Measurements from ENCODE around the gene SLC9C1.

The SLC9C1 gene

DNA sequence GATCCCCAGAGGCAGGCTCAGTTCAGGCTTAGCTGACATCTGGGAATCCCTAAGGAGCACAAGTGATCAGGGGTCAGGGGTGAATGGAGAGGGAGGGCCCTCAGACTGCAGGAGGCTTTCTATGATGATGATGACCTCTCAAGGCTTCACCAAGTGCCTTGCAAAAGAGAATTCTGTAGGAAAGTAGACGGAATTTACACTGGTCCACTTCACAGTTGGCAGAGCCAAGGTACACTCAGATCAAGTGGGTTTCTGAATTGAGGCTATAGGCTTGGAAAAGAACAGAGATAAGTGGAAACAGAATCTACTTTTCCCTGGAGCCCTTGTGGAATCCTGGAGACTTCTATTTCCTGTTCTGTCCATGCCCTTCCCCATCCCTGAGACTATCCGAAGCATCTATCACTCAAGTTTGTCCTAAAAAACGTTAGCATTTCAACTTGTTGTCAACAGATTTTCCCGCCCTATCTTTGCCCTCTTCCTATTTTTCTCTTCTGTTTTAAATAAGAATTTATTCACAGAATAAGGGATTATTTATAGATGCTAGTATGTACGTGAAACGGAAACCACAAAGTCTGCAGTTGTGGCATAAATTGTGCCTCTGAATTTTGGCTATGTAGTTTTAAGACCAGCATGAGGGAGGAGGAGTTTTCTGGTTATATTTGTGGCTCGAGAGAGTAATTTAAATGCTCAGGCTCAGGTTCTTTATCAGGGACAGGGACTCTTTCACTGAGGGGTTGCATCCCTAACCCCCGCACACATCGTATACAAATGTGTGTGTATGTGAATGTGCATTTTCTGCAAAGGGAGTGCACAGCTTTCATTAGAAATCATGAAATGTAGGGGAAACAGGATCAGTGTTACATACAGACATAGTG is 173.8 kb downstream of the SLC9C1 start:
- in situ Hi-C loops (cut with HindIII; ENCODE audit: low pct_unique_long_range_greater_than_20kb, low sequenced_read_pairs): no loop called here
- no peak for DNase-seq (ENCODE audit: low read depth in 1 of 2, low spot score in 1 of 2)
- TF ChIP-seq JUND (IDR thresholded peaks at IDR 0.05; ENCODE audit: low read depth): no peak

DNA sequence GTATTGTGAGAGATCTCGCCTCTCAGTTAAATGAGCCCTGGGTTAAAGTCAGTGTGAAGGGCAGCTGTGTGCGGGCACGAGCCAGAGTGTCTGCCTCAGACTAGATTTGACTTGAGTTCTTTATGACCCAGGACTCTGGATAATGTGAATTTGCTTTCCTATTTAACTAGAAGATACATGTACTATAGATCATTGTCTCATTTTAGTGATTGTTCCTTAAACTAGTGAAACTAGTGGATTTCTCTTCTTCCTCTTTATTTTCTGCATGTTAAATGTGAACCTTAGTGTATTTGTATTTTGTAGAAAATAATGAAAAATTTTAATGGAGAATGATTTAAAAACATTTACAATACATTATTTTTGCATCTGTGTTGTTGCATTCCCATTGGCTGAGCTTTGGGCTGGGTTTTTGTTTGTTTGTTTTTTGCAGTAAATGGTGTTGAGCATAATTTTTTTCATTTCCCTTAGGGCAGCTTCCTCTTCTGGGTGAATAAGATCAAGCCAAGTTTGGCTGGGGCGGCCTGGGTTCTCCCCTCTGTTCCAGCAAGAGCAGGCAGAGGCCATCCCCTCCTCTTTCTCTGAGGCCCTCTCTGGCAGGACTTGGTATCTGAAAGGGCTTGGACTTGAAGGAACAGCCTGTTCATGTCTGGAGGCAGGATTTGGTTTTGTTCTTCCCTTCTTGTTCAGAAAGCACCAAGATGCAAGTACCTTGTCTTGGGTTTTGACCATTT is 176.0 kb downstream of the SLC9C1 start:
- DNase-seq (ENCODE audit: low read depth in 1 of 2, low spot score in 1 of 2): no peak
- in situ Hi-C loops (cut with HindIII; ENCODE audit: low pct_unique_long_range_greater_than_20kb, low sequenced_read_pairs): no loop called here
- no peak for TF ChIP-seq JUND (IDR thresholded peaks at IDR 0.05; ENCODE audit: low read depth)

DNA sequence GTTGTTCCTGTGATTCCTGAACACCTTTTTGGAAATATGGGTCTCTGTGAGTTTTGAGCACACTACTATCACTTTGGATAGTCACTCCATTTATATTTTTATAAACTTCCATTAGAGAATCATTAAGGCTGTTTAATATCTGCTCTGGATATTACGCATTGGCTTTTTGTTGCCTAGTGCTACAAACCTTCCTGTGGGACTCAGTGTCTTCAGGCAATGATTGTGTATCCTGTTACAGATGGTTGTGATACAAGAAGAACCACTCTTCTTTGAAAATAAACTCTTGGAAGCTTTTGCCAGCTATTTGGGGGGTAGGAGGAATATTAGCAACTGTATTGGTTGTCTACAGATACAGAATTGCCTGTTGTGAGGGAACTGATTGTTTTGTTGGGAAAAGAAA is 176.6 kb downstream of the SLC9C1 start:
- in situ Hi-C loops (cut with HindIII; ENCODE audit: low pct_unique_long_range_greater_than_20kb, low sequenced_read_pairs): no loop called here
- DNase-seq (ENCODE audit: low read depth in 1 of 2, low spot score in 1 of 2): no peak
- TF ChIP-seq JUND (IDR thresholded peaks at IDR 0.05; ENCODE audit: low read depth): no peak

DNA sequence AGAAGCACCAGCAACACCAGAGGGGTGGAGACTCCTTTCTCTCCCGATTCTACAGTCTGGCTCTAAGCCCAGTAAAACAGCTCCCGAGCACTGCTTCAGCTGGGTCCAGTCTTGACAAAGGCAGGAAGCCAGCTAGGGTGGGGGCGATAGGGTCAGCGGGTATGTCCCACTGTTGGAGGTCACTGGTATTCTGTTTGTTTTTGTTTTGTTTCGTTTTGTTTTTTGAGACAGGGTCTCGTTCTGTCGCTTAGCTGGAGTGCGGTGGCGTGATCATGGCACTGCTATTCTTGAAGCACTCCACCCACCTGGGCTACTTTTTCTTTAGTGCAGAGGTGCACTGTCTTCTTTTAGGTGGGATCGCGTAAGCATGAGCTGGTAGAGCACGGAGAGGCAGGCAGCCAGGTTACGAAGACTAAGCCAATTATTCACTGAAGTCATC is 177.2 kb downstream of the SLC9C1 start:
- in situ Hi-C loops (cut with HindIII; ENCODE audit: low pct_unique_long_range_greater_than_20kb, low sequenced_read_pairs): no loop called here
- no peak for DNase-seq (ENCODE audit: low read depth in 1 of 2, low spot score in 1 of 2)
- TF ChIP-seq JUND (IDR thresholded peaks at IDR 0.05; ENCODE audit: low read depth): no peak

DNA sequence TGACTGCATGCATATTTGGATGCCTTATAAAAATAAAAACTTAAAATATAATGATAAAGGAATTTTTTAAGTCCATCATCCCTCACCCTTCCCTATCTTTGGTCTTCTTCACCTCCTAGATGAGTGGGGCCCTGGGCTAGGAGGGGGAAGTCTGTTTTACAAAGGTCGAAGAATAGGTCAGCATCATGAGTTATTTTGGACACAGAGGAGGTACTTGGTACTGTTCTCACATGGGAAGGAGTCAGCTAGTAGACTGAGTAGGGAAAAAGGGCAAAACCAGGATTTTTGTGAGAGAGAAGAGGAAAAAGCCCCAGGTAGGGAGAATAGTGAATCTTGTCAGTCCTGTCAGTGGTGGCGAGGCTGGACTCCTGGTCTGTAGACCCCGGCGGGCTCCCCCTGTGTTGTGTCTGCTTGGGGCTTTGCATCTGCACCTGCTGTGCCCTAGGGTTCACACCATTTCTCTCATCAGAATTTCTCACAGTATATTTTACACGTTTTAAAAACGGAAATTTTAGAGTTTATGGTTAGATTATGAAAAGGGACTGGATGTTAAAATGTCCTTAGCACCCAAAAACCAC is 178.1 kb downstream of the SLC9C1 start:
- in situ Hi-C loops (cut with HindIII; ENCODE audit: low pct_unique_long_range_greater_than_20kb, low sequenced_read_pairs): no loop called here
- no peak for DNase-seq (ENCODE audit: low read depth in 1 of 2, low spot score in 1 of 2)
- no peak for TF ChIP-seq JUND (IDR thresholded peaks at IDR 0.05; ENCODE audit: low read depth)

DNA sequence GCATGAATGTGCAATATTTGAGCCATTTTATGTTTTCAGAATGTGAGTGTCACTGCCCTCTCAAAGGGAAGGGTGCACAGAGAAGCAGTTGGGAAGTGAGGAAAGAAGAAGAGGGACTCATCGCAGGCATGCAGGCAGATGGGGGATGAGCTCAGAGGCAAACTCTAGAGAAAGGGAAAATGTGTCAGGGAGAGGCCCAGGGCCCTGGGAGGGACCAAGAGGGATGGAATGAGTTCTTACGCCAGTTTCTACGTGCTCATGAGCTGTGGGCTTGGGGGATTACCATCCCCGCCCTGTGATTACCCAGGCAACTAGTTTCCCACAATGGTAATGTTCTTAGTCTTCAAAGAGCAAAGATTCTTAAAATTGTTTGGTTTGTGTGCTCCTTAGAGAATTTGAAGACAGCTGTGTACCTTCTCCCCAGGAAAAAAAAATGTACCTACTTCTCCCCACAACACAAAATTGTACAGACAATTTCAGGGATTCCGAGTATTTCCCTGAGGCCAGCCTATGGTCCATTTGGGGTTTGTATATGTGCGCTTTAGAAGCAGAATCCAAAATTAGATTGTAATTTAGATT is 178.8 kb downstream of the SLC9C1 start:
- DNase-seq (ENCODE audit: low read depth in 1 of 2, low spot score in 1 of 2): no peak
- in situ Hi-C loops (cut with HindIII; ENCODE audit: low pct_unique_long_range_greater_than_20kb, low sequenced_read_pairs): no loop called here
- no peak for TF ChIP-seq JUND (IDR thresholded peaks at IDR 0.05; ENCODE audit: low read depth)

DNA sequence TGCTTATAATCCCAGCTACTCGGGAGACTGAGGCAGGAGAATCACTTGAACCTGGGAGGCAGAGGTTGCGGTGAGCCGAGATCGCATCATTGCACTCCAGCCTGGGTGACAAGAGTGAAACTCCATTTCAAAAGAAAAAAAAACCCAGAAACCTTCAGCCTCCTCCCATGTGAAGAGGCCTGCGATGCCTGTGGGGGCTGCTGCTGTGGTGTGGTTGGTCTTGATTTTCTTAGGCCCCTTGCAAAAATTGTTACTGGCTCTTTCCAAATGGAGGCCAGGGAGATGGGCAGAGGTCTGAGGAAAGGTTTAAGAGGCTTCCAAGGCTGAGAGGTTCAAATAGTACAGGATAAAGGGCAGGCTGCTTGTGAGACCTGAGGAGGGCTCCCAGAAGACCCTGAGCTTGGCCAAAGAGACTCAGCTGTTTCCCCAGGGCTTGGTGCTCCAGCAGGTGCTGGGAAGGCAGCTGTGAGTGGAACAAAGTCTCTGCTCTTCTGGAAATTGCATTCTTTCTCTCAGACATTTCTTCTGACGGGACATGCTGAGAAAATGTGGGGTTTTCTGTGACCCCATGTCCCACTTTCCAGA is 179.3 kb downstream of the SLC9C1 start:
- in situ Hi-C loops (cut with HindIII; ENCODE audit: low pct_unique_long_range_greater_than_20kb, low sequenced_read_pairs): no loop called here
- no peak for TF ChIP-seq JUND (IDR thresholded peaks at IDR 0.05; ENCODE audit: low read depth)
- DNase-seq (ENCODE audit: low read depth in 1 of 2, low spot score in 1 of 2): no peak

DNA sequence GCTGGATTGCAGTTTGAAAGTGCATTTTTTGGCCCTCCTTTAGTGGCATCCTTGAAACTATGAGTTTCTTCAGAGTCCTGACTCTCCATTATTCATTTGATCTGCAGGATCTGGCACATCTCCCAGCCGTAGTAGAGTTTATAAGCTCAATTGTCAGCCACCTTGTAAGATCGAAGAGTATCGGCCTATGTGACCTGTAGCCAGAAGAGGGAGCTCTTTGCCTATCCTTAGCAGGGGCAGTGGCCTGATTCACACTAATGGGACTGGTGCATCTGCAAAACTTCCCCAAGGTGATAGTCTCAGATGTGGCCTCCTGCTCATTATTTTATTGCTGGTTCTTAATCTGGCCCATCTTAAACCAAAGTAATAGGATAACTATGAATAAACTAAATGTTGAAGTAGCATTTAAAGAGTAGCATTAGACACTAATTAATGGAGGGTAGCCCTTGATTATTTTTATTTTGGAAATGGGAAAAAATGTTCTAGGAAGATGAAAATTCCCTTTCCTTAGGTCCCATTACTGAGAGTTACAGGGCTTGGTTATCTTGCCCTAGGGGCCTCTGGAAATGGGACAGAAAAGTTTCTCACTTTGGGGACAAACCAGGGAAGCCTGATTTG is 182.1 kb downstream of the SLC9C1 start:
- TF ChIP-seq JUND (IDR thresholded peaks at IDR 0.05; ENCODE audit: low read depth): no peak
- in situ Hi-C loops (cut with HindIII; ENCODE audit: low pct_unique_long_range_greater_than_20kb, low sequenced_read_pairs): no loop called here
- peak in 1 of 2 experiments; percentile 77 for DNase-seq (ENCODE audit: low read depth in 1 of 2, low spot score in 1 of 2)

DNA sequence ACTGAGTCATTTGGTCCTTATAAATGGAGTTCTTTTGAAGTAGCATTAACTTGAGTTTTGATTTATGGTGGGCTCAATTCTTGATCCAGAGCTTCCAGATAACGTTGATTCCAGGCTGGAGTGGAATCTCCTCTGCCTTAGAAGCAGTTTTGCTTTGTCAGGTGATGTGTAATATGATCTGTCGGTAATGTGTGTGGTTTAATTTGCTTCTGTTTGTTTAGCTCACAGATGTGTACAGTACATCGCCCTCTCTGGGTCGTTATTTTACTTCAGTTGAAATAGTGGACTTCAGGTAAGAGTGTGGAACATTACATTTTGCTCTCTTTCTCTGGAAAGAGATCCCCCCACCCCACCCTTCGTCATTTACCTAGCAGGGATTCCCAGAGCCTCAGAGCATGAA is 184.7 kb downstream of the SLC9C1 start:
- TF ChIP-seq JUND (IDR thresholded peaks at IDR 0.05; ENCODE audit: low read depth): no peak
- in situ Hi-C loops (cut with HindIII; ENCODE audit: low pct_unique_long_range_greater_than_20kb, low sequenced_read_pairs): no loop called here
- peak in 1 of 2 experiments; percentile 54 for DNase-seq (ENCODE audit: low read depth in 1 of 2, low spot score in 1 of 2)

DNA sequence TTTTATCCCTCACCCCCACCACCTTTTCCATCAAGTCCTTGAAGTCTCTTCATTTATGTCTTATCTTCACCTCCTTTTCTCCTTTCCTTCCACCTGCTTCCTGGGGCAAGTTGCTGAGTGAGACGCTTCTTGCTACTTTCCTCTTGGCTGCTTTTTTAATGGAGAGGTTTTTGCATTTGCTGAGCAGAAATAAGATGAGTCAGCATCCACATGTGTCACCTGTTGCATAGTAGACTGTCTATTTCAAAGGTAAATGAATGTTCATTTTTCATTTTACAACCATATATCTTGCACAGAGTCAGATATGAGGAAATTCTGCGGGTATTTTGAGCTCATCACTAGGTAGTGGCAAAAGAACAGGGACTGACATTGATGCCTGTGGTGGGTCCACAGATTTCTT is 189.2 kb downstream of the SLC9C1 start:
- no peak for DNase-seq (ENCODE audit: low read depth in 1 of 2, low spot score in 1 of 2)
- in situ Hi-C loops (cut with HindIII; ENCODE audit: low pct_unique_long_range_greater_than_20kb, low sequenced_read_pairs): no loop called here
- TF ChIP-seq JUND (IDR thresholded peaks at IDR 0.05; ENCODE audit: low read depth): no peak

DNA sequence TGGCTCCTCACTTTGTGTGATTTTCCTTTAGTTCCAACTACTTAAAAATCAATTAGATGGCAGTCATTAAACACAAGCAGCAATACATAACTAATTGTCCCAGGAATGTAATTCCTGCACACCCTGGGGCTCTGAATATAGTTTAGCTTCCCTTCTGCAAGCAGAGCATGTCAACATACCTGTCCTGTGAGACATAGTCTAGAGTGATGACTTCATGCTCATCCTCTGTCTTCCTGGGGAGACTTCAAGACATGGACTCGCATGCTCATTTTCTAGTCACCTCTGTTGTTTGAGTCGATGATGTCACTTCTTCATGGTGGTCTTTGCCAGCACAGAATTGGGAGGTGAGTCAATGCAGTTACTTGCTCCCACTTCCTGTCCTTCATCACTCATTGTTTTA is 192.1 kb downstream of the SLC9C1 start:
- TF ChIP-seq JUND (IDR thresholded peaks at IDR 0.05; ENCODE audit: low read depth): no peak
- DNase-seq (ENCODE audit: low read depth in 1 of 2, low spot score in 1 of 2): peak in 1 of 2 experiments; percentile 60
- in situ Hi-C loops (cut with HindIII; ENCODE audit: low pct_unique_long_range_greater_than_20kb, low sequenced_read_pairs): no loop called here

DNA sequence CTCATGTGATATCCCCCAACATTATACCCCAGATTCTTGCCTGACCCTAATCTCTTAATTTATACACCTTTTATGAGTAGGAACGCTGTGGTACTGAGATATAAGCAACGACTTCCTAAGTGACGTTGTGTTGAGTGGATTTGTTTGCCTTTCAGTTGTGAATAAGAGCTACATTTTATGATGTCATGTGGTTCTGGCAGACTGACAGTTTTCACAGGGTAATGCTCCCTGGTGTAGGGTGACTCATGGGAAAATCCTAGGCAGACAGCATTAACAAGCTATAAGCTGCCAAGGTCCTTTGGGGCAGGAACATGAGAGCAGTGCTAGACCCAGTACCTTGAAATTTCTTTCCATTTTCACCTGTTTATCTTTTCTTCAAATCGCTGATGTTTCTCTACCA is 196.6 kb downstream of the SLC9C1 start:
- peak in 1 of 2 experiments; percentile 88 for DNase-seq (ENCODE audit: low read depth in 1 of 2, low spot score in 1 of 2)
- in situ Hi-C loops (cut with HindIII; ENCODE audit: low pct_unique_long_range_greater_than_20kb, low sequenced_read_pairs): no loop called here

More for the DNA sequence above, 196.6 kb downstream of the SLC9C1 start:
- no peak for TF ChIP-seq JUND (IDR thresholded peaks at IDR 0.05; ENCODE audit: low read depth)

All from T47D (cell line).